GM10266 (cell line): ENCODE results near the gene HEMGN.

Source experiments
- DNase-seq: peaks from one replicate; pipeline ENCODE4 v3.0.0; 2012; ENCODE audit errors: extremely low spot score
- TF ChIP-seq, protein P1 (sequence below): IDR thresholded peaks from 2 replicates; pipeline ENCODE4 v1.5.1; 2012; ENCODE audit warnings: mild to moderate bottlenecking, low read depth; ENCODE audit not compliant: control insufficient read depth, insufficient read depth; ENCODE audit errors: missing control alignments

HEMGN gene

GRCh38 chr9:97900738-97901565, 37.0 kb downstream of the HEMGN start:
- TF ChIP-seq, protein P1, sequence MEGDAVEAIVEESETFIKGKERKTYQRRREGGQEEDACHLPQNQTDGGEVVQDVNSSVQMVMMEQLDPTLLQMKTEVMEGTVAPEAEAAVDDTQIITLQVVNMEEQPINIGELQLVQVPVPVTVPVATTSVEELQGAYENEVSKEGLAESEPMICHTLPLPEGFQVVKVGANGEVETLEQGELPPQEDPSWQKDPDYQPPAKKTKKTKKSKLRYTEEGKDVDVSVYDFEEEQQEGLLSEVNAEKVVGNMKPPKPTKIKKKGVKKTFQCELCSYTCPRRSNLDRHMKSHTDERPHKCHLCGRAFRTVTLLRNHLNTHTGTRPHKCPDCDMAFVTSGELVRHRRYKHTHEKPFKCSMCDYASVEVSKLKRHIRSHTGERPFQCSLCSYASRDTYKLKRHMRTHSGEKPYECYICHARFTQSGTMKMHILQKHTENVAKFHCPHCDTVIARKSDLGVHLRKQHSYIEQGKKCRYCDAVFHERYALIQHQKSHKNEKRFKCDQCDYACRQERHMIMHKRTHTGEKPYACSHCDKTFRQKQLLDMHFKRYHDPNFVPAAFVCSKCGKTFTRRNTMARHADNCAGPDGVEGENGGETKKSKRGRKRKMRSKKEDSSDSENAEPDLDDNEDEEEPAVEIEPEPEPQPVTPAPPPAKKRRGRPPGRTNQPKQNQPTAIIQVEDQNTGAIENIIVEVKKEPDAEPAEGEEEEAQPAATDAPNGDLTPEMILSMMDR, result peak; percentile 73

DNA sequence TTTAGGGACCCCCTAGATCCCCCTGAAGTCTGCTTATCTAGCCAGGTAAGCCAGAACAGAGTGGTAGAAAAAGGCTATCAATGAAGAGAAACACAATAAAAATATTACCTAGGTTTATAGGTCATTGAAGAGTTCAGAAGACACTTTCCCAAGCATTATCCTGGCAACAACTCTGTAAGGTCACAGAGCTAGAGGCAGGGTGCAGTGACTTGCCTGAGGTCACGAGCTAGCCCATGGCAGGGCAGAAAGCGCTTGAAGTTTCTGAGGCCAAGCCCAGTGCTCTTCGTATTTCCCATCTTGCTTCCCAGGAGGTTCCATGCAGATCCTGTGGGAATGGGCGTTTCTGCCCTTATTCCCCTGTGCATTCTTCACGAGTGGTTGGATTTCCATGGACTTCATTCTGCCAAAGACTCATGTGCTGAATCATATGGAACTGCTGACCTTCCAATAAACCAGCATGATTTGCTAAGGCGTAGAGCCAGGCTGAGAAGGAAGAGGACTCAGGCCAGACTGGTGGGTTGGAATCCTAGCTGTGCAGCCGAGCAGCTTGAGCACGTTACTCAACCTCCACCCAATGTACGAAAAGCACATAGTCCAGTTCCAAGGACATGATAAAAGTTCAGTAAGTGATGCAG, 37.8 kb downstream of the HEMGN start:
- TF ChIP-seq, protein P1, result no peak
- DNase-seq, result no peak

More at GRCh38 chr9:97900738-97901565, 37.0 kb downstream of the HEMGN start:
- DNase-seq, result peak; percentile 45

DNA sequence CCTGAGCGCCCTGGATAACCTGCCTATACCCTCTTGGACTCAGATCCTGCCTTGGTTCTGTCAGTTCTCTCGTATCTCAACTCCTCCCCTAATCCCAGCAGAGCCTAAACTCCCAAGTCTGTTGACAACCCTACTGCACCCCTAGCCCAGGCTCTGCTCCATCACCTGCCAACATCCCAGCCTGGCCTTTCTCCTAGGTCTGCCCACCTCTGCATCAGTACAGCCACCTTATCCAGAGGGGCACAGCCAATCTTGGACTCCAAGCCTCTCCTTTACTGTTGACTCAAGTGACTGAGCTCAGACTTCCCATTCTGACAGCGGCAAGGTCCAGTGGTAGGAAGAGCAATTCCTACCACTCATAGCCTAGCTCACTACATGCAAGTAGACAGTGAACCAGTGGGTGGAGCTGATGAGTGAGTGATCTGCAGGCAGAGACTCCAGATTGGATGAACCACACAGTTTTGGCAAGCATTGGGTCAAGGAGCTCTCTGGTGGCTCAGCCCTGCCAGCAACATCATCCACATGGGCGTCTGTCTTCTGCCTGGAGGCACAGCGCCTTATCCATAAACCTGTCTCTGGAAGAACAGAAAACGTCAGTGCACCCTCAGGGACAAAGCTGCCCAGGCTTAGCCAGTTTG, 42.2 kb downstream of the HEMGN start:
- TF ChIP-seq, protein P1, result peak; percentile 25
- DNase-seq, result no peak

GRCh38 chr9:97895211-97895610, 42.8 kb downstream of the HEMGN start:
- DNase-seq, result no peak
- TF ChIP-seq, protein P1, result no peak

- TF ChIP-seq, protein P1, result no peak
- no peak for DNase-seq
Observed at GRCh38 chr9:97892421-97892820, 45.6 kb downstream of the HEMGN start.

GRCh38 chr9:97891736-97892135, 46.2 kb downstream of the HEMGN start:
- DNase-seq, result no peak
- TF ChIP-seq, protein P1, result no peak
